ENCODE measurements around the gene CACNA1I. TPM values are rescaled to one million over a fixed set of nuclear protein-coding genes. Genes with fewer than 3 reads are reported as not detected.

The CACNA1I gene
- total and polyA plus RNA-seq, 2 of the 8 experiments (the other 6 are each of a cell fraction or from before 2014, with no cell fraction given) = 0.77 to 1.2 TPM

- FAIRE-seq = no peak
Observed at GRCh38 chr22:39577900-39578299, 7.3 kb downstream of the CACNA1I start.

More at GRCh38 chr22:39577900-39578299, 7.3 kb downstream of the CACNA1I start:
- Histone ChIP-seq H2BK15ac (ENCODE audit: low read length) (no peak overlapping the region), H3K9ac (replicated peaks in 1 of 4; ENCODE audit: extremely low read depth in 1 of 4, low read depth in 3 of 4, low read length in 3 of 4) (no peak overlapping the region), H4K8ac (ENCODE audit: extremely low read depth, insufficient read depth, low read length) (no peak overlapping the region), H3K9me3 (ENCODE audit: insufficient read depth in 2 of 2, low read depth in 1 of 2, low read length in 1 of 2) (no peaks in the 10 kb centered on the region), H2BK12ac (ENCODE audit: low read depth, low read length) (no peak overlapping the region), H2BK5ac (ENCODE audit: low read depth, low read length) (no peak overlapping the region), H4K20me1 (replicated peaks in 1 of 2; ENCODE audit: control insufficient read depth in 1 of 2, insufficient read depth in 2 of 2, low read length in 2 of 2) (peaks cover 0 to under 1% of the 10 kb centered on the region in 2 experiments), H3K27ac (ENCODE audit: low read depth, low read length) (no peak overlapping the region), H3K18ac (ENCODE audit: extremely low read depth, low read length) (no peak overlapping the region), H3K79me1 (ENCODE audit: low read depth, low read length) (no peaks in the 10 kb centered on the region), H3K4me3 (ENCODE audit: extremely low read depth in 1 of 4, insufficient read depth in 2 of 4, low read depth in 3 of 4, low read length in 4 of 4) (no peak overlapping the region), H3K23me2 (ENCODE audit: low read depth, low read length) (peaks cover 5% of the 10 kb centered on the region; the same call in 1 of the 2 replicates), H3K79me2 (ENCODE audit: control insufficient read depth in 1 of 2, insufficient read depth in 2 of 2, low read length in 2 of 2) (no peaks in the 10 kb centered on the region), H3K23ac (ENCODE audit: insufficient read length) (no peak overlapping the region), H3K56ac (replicated peaks; ENCODE audit: insufficient read length, low read depth, low read length) (no peak overlapping the region), H3K14ac (ENCODE audit: insufficient read length) (no peak overlapping the region), H3K4me2 (ENCODE audit: insufficient read depth in 1 of 2, low read depth in 2 of 2, low read length in 2 of 2) (no peak overlapping the region), H3K4ac (replicated peaks; ENCODE audit: insufficient read length, low read depth, low read length) (no peak overlapping the region), H3K4me1 (replicated peaks in 1 of 4; ENCODE audit: control insufficient read depth in 3 of 4, insufficient read depth in 4 of 4, low read length in 3 of 4) (peaks cover 0 to 6% (median 2%) of the 10 kb centered on the region in 4 experiments; a peak in 2 of 7 replicates), H2AK5ac (ENCODE audit: low read depth, low read length) (no peak overlapping the region), H2AFZ (ENCODE audit: low read length) (no peak overlapping the region), H2BK120ac (replicated peaks; ENCODE audit: low read depth, low read length) (no peak overlapping the region), H2BK20ac (ENCODE audit: low read length) (no peak overlapping the region), H3K36me3 (ENCODE audit: control insufficient read depth in 2 of 4, insufficient read depth in 4 of 4, low read length in 3 of 4) (no peaks in the 10 kb centered on the region), H4K91ac (replicated peaks; ENCODE audit: insufficient read length, low read length) (no peak overlapping the region), H4K5ac (ENCODE audit: insufficient read length, low read depth, low read length) (no peak overlapping the region), H3K27me3 (replicated peaks in 1 of 4; ENCODE audit: control insufficient read depth in 3 of 4, extremely low read depth in 1 of 4, insufficient read depth in 3 of 4, low read length in 3 of 4) (peaks cover 0 to 2% (median 0%) of the 10 kb centered on the region in 4 experiments; a peak in 1 of 7 replicates)
- no peak for DNase-seq (ENCODE audit: low read depth in 1 of 2, low spot score in 2 of 2)
- CTCF ChIA-PET (ENCODE audit: partially characterized antibody) = interaction anchor here (0.8 to 9.0 kb wide), 3 partner anchors 17 to 46 kb away, joined by 3 to 47 read pairs (median 4); no protein-coding TSS in a partner anchor
- no peak for TF ChIP-seq NRF1 (IDR thresholded peaks at IDR 0.05; ENCODE audit: low read depth, low read length)
- TF ChIP-seq MAX (IDR thresholded peaks at IDR 0.05) = no peak
- TF ChIP-seq KDM5A (IDR thresholded peaks at IDR 0.05; ENCODE audit: low read length) = no peak
- TF ChIP-seq SUZ12 (IDR thresholded peaks at IDR 0.05; ENCODE audit: low read length) = no peak
- TF ChIP-seq TEAD4 (IDR thresholded peaks at IDR 0.05; ENCODE audit: low read depth, low read length) = no peak
- no peak for TF ChIP-seq CEBPB (IDR thresholded peaks at IDR 0.05; ENCODE audit: low read depth, low read length)
- no peak for TF ChIP-seq ASH2L (IDR thresholded peaks at IDR 0.05; ENCODE audit: low read length)
- TF ChIP-seq MAFK (IDR thresholded peaks at IDR 0.05; ENCODE audit: low read depth, low read length) = no peak
- no peak for TF ChIP-seq GTF2F1 (IDR thresholded peaks at IDR 0.05; ENCODE audit: borderline replicate concordance, low read depth, low read length)
- TF ChIP-seq ATF3 (IDR thresholded peaks at IDR 0.05; ENCODE audit: insufficient read depth, low read depth, low read length) = no peak
- TF ChIP-seq EZH2 (IDR thresholded peaks at IDR 0.05; ENCODE audit: low read depth, low read length, severe bottlenecking) = no peak
- TF ChIP-seq SP2 (IDR thresholded peaks at IDR 0.05; ENCODE audit: low read length) = no peak
- POLR2A ChIA-PET (ENCODE audit: partially characterized antibody) = no interaction called here
- WGBS, 2 experiments (ENCODE audit: extremely low coverage in 1 of 2, insufficient coverage in 1 of 2, insufficient read length in 1 of 2, insufficient replicate concordance in 2 of 2, low coverage in 1 of 2, low lambda C conversion rate in 2 of 2, missing lambda C conversion rate in 1 of 2) = 90% methylated on average over 7 of the region's 7 CpGs; no CpG with 5 or more reads in 1 of the 2 experiments
